Nucleus accumbens (tissue), 56 donors: ENCODE data around the gene TIRAP.

Source experiments
- DNase-seq, 56 donors: peaks; one replicate each; lab custom pipeline; 2025; lab: John Stamatoyannopoulos, UW

TIRAP gene

DNA sequence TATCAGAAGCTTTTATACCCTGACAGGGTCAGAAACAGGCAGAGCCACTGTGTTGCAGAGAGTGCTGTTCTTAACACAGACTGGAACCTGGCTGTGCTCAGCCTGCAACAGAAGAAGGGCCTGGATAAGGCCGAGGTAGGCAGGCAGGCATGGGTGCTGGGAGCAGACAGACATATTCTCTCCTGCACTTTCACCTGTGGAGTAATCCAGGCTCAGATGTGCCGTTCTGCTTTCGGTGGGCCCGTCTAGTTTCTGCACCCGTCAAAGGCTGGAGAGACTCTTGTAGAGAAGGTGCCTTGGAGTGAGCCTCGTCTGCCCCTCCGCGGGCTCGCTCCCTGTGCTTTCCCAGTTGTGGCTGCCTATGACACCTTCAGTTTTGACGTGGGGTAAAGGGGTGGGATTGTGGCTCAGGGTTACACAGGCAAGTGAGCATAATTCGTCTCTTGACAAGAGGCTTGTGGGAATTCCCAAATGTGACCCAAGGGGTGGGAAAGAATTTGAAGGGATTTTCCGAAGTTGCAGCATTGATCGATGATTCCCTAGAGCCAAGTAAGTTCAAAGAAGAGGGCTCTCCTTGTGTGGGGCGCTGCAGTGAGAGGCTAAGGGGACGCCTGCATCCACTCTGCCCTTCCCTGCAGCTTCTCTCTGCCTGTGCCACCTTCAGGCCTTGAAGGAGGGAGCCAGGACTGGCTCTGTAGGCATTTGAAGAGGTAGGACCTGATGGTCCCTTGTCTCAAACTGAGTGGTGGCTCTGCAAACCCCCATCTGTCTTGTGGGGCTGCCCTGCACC lies 56.4 kb downstream of the TIRAP start:
- DNase-seq, result no peak

DNA sequence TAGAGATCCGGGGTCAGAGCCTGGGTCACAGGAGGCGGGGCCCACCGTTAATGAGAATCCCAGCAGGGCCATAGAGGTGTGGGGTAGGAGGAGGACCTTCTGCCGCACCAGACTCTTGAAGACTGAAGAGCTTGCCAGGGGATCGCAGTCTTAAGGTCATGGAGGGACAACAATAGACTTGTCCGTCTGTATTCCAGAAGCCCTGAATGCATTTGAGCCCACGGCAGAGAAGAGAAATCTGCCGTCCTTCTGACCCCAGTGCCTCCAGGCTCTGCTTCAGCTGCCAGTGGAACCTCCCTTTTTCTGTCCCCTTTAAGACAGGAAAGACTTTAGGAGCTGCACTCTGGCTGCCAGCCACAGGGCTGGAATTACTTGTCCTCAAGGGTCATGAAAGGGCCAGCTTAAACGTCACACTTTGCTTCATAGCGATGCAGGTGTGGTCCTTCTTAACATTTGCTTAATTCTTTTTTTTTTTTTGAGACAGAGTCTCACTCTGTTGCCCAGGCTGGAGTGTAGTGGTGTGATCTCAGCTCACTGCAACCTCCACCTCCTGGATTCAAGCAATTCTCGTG lies 57.1 kb downstream of the TIRAP start:
- DNase-seq, result no peak

DNA sequence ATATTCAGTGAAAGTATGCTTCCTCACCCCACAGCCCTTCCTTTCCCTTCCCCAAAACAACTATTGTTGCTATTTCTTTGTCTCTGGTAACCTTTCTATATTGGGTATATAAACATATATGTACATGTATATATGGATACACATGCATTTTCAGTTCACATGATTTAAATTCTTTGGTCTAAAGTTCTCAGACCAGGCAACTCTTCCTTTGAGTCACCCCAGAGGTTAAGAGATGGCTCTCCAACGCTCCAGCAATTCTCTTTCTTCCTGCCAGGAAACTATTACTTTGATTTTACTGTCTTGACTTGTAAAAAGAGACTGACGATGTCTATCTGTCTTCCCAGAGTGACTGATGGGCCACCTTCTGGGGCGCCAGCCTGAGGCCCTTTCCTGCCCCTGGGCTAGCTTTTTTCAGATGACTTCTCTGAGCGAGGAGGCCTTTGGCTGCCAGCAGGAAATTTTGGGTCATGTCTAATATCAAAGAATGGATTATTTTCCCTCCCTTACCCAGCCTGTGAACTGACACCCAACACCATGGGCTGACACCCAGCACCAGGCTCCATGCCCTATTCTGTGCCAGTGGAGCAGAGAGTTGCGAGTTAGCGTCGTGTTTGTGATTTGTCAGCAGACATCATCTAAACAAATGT lies 58.2 kb downstream of the TIRAP start:
- no peak for DNase-seq

DNA sequence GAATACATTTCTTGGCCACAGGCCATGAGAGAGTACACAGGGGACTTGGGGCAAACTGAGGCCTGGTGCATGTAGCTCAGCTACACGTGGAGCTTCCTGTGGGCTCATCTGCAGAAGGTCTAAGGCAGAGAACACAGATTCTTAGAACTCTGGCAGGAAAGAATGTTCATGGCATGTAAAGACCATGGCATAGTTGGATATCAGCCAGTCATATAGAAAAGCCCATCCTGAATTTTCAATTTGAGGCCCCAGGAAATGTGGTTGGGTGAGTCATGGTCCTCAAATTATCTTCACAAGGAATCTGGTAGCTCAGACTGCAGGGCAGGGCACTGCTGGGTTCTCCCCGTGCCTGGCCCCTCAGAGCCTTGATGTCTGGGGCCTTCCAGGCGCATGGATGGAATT lies 58.9 kb downstream of the TIRAP start:
- DNase-seq, result no peak

DNA sequence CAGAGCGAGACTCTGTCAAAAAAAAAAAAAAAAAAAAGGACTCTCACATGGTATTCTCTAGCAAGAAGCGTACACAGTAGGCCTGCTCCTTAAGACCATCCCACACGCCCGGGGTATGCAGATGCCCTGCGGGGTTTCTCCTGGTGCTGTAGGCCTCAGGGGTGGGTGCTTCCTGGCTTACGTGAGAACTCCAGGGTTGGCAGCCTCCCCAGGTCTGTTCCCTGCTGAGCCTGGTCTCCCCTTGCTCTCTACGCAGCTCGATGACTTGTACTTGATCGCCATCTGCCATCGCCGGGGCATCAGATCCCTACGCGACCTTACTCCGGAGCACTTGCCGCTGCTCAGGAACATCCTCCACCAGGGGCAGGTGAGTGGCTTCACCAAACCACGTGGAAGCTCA lies 60.2 kb downstream of the TIRAP start:
- DNase-seq, result no peak
